ENCODE results near the gene C22orf23.
"Not testable (repeated sequence)": the region's sequence is repeated elsewhere in the genome, so short reads cannot be mapped to it uniquely, and the experiment has no call there.

Gene C22orf23

DNA sequence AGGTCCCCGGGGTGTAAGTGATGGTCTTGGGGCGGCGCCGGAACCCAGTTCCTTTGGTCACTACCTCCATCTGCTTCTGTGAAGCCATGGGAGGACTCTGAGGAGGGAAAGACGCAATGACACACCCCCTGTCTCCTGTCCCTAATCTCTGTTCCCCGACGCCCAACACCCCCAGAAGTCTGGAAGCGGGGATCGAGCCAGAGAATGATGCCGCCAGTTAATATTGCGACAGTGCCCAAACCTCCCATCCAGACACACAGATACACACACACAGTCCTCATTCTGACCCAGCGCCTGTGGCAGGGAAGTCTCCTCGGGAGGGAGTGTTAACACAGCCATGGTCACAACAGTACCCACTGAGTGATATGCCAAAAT, 352 bp downstream of the C22orf23 start:
- DNase-seq (ENCODE audit: low read depth) = no peak

DNA sequence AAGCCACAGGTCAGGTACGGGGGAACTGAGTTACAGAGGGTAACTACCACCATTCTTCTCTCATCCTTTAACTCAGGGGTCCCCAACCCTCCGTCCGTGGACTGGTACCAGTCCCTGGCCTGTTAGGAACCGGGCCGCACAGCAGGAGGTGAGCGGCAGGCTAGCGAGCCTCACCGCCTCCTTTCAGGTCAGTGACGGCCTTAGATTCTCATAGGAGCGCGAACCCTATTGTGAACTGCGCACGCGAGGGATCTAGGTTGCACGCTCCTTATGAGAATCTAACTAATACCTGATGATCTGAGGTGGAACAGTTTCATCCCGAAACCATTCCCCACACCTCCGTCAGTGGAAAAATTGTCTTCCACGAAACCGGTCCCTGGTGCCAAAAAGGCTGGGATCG, 772 bp downstream of the C22orf23 start:
- not testable (repeated sequence) for DNase-seq (ENCODE audit: low read depth)

GRCh38 chr22:37951305-37951704, 2.1 kb downstream of the C22orf23 start:
- DNase-seq (ENCODE audit: low read depth) = no peak

DNA sequence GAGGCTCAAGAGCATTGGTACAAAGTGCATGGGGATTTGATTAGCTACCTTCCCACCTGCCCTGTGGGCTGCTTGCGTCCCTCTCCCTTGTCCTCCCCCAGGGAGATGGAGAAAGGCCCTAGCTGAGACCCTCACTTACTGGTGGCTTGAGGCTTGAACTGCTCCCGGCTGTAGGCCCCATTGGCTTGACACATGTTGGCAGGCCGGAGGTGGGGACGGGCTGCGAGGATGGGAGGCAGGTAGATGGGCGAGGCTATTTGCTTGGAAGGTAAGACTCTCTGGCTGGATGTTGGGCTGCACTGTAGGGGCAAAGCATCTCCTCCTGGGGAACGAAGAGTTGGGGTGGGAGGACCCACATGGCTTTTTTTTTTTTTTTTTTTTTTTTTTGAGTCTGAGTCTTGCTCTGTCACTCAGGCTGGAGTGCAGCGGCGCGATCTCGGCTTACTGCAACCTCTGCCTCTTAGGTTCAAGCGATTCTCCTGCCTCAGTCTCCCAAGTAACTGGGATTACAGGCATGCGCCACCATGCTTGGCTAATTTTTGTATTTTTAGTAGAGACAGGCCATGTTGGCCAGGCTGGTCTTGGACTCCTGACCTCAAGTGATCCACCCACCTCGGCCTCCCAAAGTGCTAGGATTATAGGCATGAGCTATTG, 6.1 kb downstream of the C22orf23 start:
- DNase-seq (ENCODE audit: low read depth) = not testable (repeated sequence)

- DNase-seq (ENCODE audit: low read depth) = not testable (repeated sequence)
Observed at GRCh38 chr22:37944423-37944822, 9.0 kb downstream of the C22orf23 start.

DNA sequence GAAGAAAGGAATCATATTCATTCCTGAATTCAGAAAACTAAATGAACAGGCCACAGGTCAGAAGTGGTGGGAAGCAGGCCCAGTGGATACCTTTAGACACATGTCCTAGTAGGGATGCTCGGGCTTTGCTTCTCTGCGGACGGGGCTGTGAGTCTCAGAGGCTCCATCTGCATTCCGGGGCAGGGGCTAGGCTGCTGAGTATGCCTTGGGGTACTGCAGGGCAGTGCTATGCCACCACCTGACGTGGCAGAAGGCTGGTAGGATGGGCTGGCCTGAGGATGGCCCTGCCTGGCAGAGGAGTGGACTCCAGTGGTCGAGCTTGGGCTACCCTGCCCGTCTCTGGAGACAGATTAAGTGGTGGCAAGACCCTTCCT, 9.6 kb downstream of the C22orf23 start:
- DNase-seq (ENCODE audit: low read depth) = no peak

DNA sequence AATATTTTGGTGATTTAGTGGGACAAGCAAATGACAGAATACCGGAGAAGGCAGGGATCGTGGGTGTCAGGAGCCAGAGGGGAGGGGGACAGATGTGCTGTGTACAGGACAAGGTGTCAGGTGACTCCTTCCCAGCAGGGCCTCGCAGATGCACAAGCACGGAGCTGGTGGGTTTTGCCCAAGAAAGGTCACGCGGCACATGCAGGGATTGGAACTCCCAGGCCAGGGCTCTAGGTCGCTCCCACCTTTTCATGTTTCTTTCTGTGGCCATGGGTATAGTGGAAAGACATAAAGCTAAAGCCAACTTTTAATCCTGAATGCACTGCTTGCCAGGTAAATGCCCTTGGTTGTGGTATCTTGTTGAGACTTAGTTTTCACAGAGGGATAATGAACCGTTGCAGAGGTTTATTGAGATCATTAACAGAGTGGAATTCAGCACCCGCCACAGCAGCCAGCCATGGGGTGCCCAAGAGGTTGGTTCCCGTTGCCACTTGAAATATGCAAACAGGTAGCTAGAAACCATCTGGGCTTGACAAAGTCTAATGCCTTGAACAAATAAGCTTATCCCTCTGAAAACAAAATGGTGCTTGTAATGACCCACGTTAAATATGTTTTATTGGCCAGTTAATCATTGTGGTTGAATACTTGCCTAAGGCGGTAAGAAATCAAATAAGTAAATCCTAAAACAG, 10.1 kb downstream of the C22orf23 start:
- no peak for DNase-seq (ENCODE audit: low read depth)

DNA sequence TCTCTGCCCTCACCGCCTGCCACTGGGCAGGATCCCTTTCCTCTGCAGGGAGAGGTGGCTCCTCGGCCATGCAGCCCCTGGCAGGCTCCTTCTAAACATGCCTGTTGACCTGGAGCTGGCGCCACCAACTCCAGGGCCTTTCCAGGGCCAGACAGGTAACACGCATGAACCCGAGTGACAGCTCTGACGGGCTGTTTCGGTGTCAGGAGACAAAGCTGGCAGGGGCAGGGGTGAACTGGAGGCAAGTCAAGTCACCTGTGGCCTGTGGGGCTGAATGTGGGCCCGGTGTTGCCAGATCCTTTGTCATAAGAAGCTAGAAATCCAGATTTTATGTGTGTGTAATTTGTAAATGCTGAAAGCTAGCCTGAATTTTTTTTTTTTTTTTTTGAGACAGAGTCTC, 11.3 kb downstream of the C22orf23 start:
- DNase-seq (ENCODE audit: low read depth) = no peak

DNA sequence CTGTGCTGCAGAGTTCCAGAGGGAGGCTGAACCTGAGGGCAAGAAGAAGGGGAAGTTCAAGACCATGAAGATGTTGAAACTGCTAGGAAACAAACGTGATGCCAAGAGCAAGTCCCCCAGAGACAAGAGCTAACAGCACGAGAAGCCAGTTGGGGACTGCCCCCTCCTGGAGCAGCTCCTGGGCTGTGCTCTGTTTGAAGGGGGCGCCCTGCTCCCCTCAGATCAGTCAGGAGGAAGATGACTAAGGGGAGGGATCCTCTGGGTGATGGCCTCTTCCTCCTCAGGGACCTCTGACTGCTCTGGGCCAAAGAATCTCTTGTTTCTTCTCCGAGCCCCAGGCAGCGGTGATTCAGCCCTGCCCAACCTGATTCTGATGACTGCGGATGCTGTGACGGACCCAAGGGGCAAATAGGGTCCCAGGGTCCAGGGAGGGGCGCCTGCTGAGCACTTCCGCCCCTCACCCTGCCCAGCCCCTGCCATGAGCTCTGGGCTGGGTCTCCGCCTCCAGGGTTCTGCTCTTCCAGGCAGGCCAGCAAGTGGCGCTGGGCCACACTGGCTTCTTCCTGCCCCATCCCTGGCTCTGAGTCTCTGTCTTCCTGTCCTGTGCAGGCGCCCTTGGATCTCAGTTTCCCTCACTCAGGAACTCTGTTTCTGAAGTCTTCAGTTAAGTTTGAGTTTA, 12.6 kb downstream of the C22orf23 start:
- no peak for DNase-seq (ENCODE audit: low read depth)

GRCh38 chr22:37933711-37934376, 19.6 kb downstream of the C22orf23 start:
- peak; percentile 53 for DNase-seq (ENCODE audit: low read depth)

- no peak for DNase-seq (ENCODE audit: low read depth)
Observed at GRCh38 chr22:37932821-37933578, 20.4 kb downstream of the C22orf23 start.

DNA sequence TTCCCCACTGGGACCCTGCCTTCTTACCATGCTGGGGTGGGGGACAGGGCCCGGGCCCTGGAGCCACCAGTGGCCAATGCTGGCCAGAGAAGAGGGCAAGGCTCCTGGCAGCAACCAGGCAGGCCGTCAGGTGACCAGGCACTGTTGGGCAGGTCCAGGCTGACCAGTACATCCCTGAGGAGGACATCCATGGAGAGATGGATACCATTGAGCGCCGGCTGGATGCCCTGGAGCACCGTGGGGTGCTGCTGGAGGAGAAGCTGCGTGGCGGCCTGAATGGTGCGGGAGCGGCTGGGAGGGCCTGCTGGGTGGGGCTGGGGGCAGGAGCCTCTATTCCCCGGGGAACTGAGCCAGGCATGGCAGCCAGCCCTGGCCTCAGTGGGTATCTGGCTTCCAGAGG, 21.0 kb downstream of the C22orf23 start:
- no peak for DNase-seq (ENCODE audit: low read depth)

- no peak for DNase-seq (ENCODE audit: low read depth)
Observed at GRCh38 chr22:37931893-37932389, 21.5 kb downstream of the C22orf23 start.

- no peak for DNase-seq (ENCODE audit: low read depth)
Observed at GRCh38 chr22:37930952-37931440, 22.4 kb downstream of the C22orf23 start.

GRCh38 chr22:37930270-37930951, 23.0 kb downstream of the C22orf23 start:
- DNase-seq (ENCODE audit: low read depth) = no peak

- no peak for DNase-seq (ENCODE audit: low read depth)
Observed at GRCh38 chr22:37929390-37929789, 24.0 kb downstream of the C22orf23 start.

DNA sequence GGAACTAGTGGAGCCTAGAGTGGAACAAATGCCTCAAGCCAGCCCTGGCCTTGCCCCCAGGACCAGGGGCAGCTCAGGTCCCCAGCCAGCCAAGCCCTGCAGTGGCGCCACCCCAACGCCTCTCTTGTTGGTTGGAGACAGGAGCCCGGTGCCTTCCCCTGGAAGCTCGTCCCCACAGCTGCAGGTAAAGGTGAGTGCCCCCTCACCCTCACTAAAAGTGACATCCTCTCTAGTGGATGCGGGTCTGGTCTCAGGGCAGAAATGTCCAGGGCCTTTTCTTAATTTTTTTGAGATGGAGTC, 25.8 kb downstream of the C22orf23 start:
- DNase-seq (ENCODE audit: low read depth) = no peak

DNA sequence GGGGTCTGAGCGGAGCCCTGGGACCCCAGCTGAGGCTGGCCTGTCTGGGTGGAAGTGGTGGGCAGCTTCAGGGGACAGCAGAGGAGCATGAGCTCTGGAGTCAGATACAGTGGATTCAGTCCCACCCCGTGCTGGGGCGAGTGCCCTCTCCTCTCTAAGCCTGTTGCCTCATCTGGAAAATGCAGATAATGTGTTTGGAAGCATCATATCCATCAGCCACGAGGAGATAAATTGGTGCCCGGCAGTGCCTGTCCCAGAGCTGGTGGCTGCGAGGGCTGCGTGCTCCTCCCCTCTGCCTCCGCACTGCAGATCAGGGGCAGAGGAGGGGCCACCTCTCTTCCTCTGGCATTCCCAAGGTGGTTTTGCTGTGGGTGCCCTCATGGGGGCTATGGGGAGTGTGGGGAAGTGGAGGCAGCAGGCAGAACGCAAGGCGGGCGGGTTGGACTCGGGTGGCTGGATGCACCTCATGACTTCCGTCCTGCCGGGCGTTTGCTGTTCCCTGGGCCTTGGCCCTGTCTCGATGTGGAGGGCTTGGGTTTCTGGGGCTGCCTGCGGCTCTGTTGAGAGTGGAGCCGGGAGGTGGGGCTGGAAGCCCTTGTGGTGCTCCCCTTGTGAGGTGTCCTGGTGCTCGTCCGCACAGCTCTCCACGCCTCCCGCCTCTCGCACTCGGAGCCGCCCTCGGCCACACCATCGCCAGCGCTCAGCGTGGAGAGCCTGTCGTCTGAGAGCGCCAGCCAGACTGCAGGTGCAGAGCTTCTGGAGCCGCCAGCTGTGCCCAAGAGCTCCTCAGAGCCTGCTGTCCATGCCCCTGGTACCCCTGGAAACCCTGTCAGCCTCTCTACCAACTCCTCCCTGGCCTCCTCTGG, 26.4 kb downstream of the C22orf23 start:
- DNase-seq (ENCODE audit: low read depth) = no peak

DNA sequence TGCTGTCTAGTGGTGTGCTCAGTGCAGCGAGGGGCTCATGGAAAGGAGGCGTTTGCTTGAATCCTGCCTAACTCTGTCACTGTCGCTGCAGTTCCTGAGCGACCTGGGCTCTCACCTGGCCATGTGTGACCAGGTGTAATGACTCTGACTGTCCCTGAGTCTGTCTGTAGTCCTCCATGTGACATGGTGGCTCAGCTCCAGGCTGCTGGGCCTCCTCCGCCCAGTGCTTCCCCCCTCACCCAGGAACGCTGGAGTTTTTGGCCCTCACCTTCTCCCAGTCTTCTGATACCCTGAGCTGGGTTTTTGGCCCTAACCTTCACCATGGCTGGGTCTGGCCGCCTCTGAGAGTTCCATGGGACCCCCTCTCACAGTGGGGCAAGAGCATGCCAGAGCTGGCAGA, 27.0 kb downstream of the C22orf23 start:
- no peak for DNase-seq (ENCODE audit: low read depth)

DNA sequence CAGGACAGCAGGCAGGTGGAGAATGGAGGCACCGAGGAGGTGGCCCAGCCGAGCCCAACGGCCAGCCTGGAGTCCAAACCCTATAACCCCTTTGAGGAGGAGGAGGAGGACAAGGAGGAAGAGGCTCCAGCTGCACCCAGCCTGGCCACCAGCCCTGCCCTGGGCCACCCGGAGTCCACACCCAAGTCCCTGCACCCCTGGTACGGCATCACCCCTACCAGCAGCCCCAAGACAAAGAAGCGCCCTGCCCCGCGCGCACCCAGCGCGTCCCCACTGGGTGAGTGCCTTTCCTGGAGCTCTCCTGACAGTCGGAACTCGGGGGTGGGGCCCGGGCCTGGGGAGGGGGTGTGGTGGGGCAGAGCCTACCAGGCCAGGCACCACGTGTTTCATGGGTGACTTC, 27.6 kb downstream of the C22orf23 start:
- no peak for DNase-seq (ENCODE audit: low read depth)
